H1 (cell line): ENCODE results near the gene USH2A. TPM values are rescaled to one million over a fixed set of nuclear protein-coding genes. Genes with fewer than 3 reads are reported as not detected.
A peak's percentile ranks its signal among the peaks of the same experiment; 100 is the strongest.

Source experiments
- CTCF ChIP-seq, 3 experiments: IDR thresholded peaks; 1 replicate in 2 of 3; 2 replicates in 1 of 3; pipeline versions ENCODE4 v1.5.1 to v1.6.1; 2011; ENCODE audit warnings: low read length in 3 of 3, mild to moderate bottlenecking in 3 of 3, inconsistent platforms in 2 of 3, low read depth in 1 of 3, moderate library complexity in 1 of 3; ENCODE audit not compliant: insufficient read depth in 1 of 3; ENCODE audit errors: control extremely low read depth in 1 of 3
- polyA plus RNA-seq, 7 experiments: library from polyadenylated mRNA; depleted of rRNA in 3 of 7; stranded (reverse) in 5 of 7; unstranded in 2 of 7; fragments of >200 nt in 5 of 7; fragments of 200-250 nt in 2 of 7; gene quantifications; 1 replicate in 5 of 7; 2 replicates in 1 of 7; 4 replicates in 1 of 7; pipeline versions ENCODE4 v1.2.1 to v1.2.3, GENCODE V29; 2011 to 2013; ENCODE audit warnings: missing spikeins in 2 of 7, mixed read lengths in 2 of 7
- total RNA-seq: library from RNA; stranded (reverse); fragmentation: NEBNext Ultra II Directional; extraction: Animal tissue kit (Norgen Biotek cat#: 25700); gene quantifications from 2 replicates; pipeline ENCODE4 v1.2.1, GENCODE V29; 2021

Gene USH2A
- total and polyA plus RNA-seq, 2 of the 8 experiments (the other 6 are each of a cell fraction or from before 2014, with no cell fraction given) = 0.02 to 0.17 TPM

- TF ChIP-seq CTCF (IDR thresholded peaks at IDR 0.05; ENCODE audit: control extremely low read depth in 1 of 3, insufficient read depth in 1 of 3, low read depth in 1 of 3, low read length in 3 of 3) = peak in 2 of 3 experiments; percentile 26 to 59; a peak in 2 of 4 replicates
- TF ChIP-seq, all 59 proteins: peak for 2
These were observed 303.6 kb downstream of the USH2A start (continued) for GRCh38 chr1:216119600-216119999.
